Activated T-helper 1 cell treated with anti-CD3 and anti-CD28 coated beads, Interleukin-2, amount 50 U/mL, for 16 hours (primary cell): ENCODE data around the gene MEIOC.

Experiments
- DNase-seq, 2 donors: peaks; one replicate each; pipeline ENCODE4 v3.0.0-alpha.2; 2020; ENCODE audit warnings: low read depth in 1 of 2, low spot score in 1 of 2

Gene MEIOC

GRCh38 chr17:44707755-44708400 is 51.6 kb downstream of the MEIOC start:
- no peak for DNase-seq

GRCh38 chr17:44708401-44709263 is 52.4 kb downstream of the MEIOC start, which contains the start of gene DBF4B:
TSS of gene DBF4B (plus strand) at chr17:44708665. CDS start at chr17:44708821, 156 bp downstream.
- peak; percentile 55 to 72 for DNase-seq

- no peak for DNase-seq
Measured at GRCh38 chr17:44719444-44719843, 63.2 kb downstream of the MEIOC start.

GRCh38 chr17:44722254-44722653 is 66.0 kb downstream of the MEIOC start:
- no peak for DNase-seq
